ENCODE measurements around the gene SUCO. TPM values are rescaled to one million over a fixed set of nuclear protein-coding genes. Genes with fewer than 3 reads are reported as not detected.
A peak's percentile ranks its signal among the peaks of the same experiment; 100 is the strongest.

The SUCO gene
- total RNA-seq, 2 experiments from 2014 or later = 22.8 TPM

GRCh38 chr1:172533513-172534151 lies 682 bp downstream of the SUCO start:
- Mint-ChIP-seq H3K36me3 (ENCODE audit: low read depth) (peaks cover 8% of the 10 kb centered on the region), H3K9me3 (no peaks in the 10 kb centered on the region), H3K4me3 (peak overlapping the region; percentile 91), H3K4me1 (ENCODE audit: low read depth) (peaks cover 42% of the 10 kb centered on the region), H3K27me3 (peaks cover 3% of the 10 kb centered on the region), H3K27ac (peak overlapping the region; percentile 100)
- peak; percentile 73 for DNase-seq
- ChIA-PET CTCF (interaction anchor here (1.1 to 1.5 kb wide), 2 partner anchors 89 to 104 kb away, joined by 3 to 5 read pairs; no protein-coding TSS in a partner anchor), POLR2A (interaction anchor here (0.8 kb wide), 1 partner anchor 15 kb away, joined by 3 read pairs; no protein-coding TSS in a partner anchor)
- TF ChIP-seq, protein P1, sequence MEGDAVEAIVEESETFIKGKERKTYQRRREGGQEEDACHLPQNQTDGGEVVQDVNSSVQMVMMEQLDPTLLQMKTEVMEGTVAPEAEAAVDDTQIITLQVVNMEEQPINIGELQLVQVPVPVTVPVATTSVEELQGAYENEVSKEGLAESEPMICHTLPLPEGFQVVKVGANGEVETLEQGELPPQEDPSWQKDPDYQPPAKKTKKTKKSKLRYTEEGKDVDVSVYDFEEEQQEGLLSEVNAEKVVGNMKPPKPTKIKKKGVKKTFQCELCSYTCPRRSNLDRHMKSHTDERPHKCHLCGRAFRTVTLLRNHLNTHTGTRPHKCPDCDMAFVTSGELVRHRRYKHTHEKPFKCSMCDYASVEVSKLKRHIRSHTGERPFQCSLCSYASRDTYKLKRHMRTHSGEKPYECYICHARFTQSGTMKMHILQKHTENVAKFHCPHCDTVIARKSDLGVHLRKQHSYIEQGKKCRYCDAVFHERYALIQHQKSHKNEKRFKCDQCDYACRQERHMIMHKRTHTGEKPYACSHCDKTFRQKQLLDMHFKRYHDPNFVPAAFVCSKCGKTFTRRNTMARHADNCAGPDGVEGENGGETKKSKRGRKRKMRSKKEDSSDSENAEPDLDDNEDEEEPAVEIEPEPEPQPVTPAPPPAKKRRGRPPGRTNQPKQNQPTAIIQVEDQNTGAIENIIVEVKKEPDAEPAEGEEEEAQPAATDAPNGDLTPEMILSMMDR (IDR thresholded peaks at IDR 0.05) = no peak
- no peak for ATAC-seq
- intact Hi-C loops (cut with micrococcal nuclease) = loop anchor here (10.0 kb wide), 1 partner anchor 191 kb away; no protein-coding TSS in a partner anchor

- no peak overlapping the region for H3K4me3 Mint-ChIP-seq
Measured at GRCh38 chr1:172536256-172536655, 3.3 kb downstream of the SUCO start.

GRCh38 chr1:172537366-172537765 lies 4.4 kb downstream of the SUCO start:
- Mint-ChIP-seq H3K36me3 (ENCODE audit: low read depth) (peaks cover 10% of the 10 kb centered on the region), H3K9me3 (no peaks in the 10 kb centered on the region), H3K27me3 (no peaks in the 10 kb centered on the region), H3K27ac (no peak overlapping the region), H3K4me3 (no peak overlapping the region), H3K4me1 (ENCODE audit: low read depth) (peaks cover 55% of the 10 kb centered on the region)
- DNase-seq (no peak), ATAC-seq (no peak)
- intact Hi-C loops (cut with micrococcal nuclease) = loop anchor here (10.0 kb wide), 1 partner anchor 187 kb away; no protein-coding TSS in a partner anchor
- TF ChIP-seq, protein P1 (IDR thresholded peaks at IDR 0.05) = no peak
- POLR2A ChIA-PET = interaction anchor here (0.5 to 0.6 kb wide), 2 partner anchors 252 to 1062 kb away, joined by 3 read pairs; no protein-coding TSS in a partner anchor
- CTCF ChIA-PET = interaction anchor here (1.1 to 1.5 kb wide), 3 partner anchors 11 to 535 kb away, joined by 3 to 6 read pairs (median 3); no protein-coding TSS in a partner anchor

More at GRCh38 chr1:172536256-172536655, 3.3 kb downstream of the SUCO start:
- intact Hi-C loops (cut with micrococcal nuclease) = loop anchor here (10.0 kb wide), 1 partner anchor 189 kb away; no protein-coding TSS in a partner anchor
- Mint-ChIP-seq H3K36me3 (ENCODE audit: low read depth) (peaks cover 8% of the 10 kb centered on the region), H3K9me3 (no peaks in the 10 kb centered on the region), H3K4me1 (ENCODE audit: low read depth) (peaks cover 54% of the 10 kb centered on the region), H3K27me3 (no peaks in the 10 kb centered on the region), H3K27ac (no peak overlapping the region)
- ATAC-seq (no peak), DNase-seq (no peak)
- ChIA-PET CTCF (interaction anchor here (2.0 kb wide), 1 partner anchor 184 kb away, joined by 7 read pairs; no protein-coding TSS in a partner anchor), POLR2A (no interaction called here)
- TF ChIP-seq, protein P1 (IDR thresholded peaks at IDR 0.05) = no peak

GRCh38 chr1:172537827-172538391 lies 5.0 kb downstream of the SUCO start:
- intact Hi-C loops (cut with micrococcal nuclease) = loop anchor here (10.0 kb wide), 1 partner anchor 187 kb away; no protein-coding TSS in a partner anchor
- Mint-ChIP-seq H3K36me3 (ENCODE audit: low read depth) (peaks cover 10% of the 10 kb centered on the region), H3K9me3 (no peaks in the 10 kb centered on the region), H3K27ac (no peak overlapping the region), H3K27me3 (no peaks in the 10 kb centered on the region), H3K4me1 (ENCODE audit: low read depth) (peaks cover 55% of the 10 kb centered on the region), H3K4me3 (no peak overlapping the region)
- DNase-seq (no peak), ATAC-seq (no peak)
- TF ChIP-seq, protein P1 (IDR thresholded peaks at IDR 0.05) = no peak
- ChIA-PET POLR2A (interaction anchor here (0.5 to 0.6 kb wide), 2 partner anchors 251 to 1062 kb away, joined by 3 read pairs; no protein-coding TSS in a partner anchor), CTCF (interaction anchor here (0.7 to 1.5 kb wide), 5 partner anchors 10 to 535 kb away, joined by 3 to 6 read pairs (median 3); no protein-coding TSS in a partner anchor)
